NCI-H2196 (cell line): ENCODE results near the gene PDE11A.

Source experiments
- DNase-seq: peaks from one replicate; lab custom pipeline; 2025; ENCODE audit not compliant: unreplicated experiment; lab: John Stamatoyannopoulos, UW

Gene PDE11A

GRCh38 chr2:177705511-177706173 lies 366.9 kb downstream of the PDE11A start:
- DNase-seq = no peak

DNA sequence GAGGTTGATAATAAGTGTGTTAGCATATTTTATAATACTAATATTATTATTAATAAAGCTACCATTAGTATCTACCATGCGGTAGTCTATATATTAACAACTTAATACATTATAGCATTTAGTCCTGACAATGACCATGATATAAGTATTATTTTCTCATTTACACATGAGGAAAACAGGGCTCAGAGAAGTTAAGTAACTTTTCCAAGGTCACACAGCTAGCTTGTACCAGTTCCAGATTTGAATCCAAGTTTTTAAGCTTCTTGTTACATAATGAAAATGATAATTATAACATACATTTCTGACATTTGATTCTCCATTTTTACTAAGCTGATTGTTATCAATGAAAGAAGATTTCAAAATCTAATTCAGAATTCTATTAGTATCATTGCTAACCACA lies 369.4 kb downstream of the PDE11A start:
- DNase-seq = no peak

DNA sequence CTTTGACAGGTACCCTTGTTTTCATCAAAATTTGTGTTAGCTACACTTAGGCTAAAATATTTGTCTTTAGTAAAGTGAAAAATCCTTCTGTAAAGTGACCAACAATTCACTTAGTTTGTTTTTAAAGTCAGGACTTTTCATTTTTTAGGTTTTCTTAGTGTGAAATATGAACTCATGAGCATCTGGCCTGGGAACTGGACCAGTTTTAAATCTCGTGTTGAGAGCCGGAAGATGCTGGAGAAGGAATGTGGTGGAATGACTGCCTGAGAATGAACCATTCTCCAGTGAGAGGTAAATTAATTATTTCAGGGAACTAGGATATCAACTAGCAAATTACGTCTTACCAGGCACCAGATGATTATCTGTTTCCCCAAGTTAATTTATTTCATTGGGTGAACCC lies 374.3 kb downstream of the PDE11A start:
- no peak for DNase-seq

DNA sequence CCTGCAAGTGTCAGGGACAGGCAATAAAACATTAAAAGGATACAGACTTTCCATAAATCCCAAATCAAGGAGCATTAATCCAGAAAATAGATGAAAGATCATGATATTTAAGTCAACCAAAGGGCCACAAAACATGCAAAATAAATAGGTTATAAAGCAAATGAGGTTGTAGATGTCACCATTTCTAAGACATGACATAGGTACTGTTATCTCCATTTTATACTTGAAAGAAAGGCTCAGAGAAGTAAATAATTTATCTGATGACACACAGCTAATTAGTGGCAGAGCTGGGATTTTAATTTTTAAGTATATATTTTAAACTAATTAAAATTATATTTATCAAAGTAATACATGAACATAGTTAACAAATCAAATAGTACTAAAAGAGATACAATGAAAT lies 378.2 kb downstream of the PDE11A start:
- no peak for DNase-seq

DNA sequence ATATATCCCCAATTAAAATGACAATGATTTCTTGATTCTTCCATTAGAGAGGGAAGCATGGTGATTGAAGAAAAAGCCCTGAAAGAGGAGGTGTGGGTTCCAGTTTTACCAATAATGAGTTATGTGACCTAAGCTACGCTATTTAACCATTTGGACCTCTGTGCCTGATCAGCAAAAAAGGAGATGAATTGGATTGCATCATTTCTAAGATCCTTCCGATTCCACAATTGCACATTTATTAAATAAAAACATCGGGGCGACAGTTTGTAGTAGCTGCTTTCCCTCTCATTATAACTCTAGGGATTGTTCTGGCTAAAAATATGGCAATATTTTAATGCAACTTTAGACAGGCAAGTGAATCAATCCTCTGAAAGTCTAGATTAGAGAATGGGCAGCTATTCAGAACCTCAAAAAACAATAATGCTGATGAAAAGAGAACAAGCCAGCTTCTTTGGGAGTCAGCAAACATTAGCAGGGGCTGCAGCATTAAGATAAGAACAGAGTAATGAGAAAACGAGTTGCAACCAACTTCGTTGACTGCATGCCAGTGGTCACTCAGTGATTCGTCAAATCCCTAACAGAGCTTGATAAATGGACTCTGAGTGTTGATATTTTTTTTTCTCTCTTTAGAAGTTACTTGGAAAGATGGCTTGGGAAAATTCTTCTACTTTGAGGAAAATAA lies 378.8 kb downstream of the PDE11A start:
- DNase-seq = no peak

GRCh38 chr2:177692783-177693269 lies 379.8 kb downstream of the PDE11A start:
- no peak for DNase-seq

DNA sequence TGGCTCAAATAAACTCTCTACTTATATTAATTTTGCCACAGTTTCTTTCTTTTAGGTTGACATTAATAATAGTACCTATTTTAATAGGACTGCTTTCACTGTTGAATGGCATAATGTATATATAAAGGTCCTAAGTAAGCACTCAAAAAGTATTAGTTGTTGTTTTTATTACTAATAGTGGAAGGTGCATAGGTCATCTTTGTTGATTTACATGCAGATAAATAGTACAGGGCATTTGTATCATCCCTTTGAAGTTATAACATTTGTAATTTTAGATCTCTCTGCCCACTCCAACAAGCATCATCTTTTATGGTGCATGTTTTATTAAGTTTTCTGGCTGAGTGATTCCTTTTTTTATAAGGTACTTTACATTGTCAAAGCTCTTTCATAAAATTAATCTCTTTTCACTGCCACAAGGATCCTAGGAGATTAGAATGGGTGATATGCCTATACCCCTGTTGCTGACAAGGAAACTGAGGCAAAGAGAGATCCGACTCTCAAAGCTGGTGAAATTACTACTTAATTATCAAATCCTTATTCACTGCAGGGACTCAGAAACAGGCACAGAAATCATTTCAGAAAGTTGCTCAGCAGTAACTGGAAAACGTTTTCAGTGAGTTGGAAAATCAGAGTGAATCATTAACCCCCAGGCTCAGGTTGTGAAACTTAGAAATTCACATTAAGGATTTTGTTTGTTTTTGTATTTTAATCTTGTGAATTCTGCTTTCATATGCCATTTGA lies 380.4 kb downstream of the PDE11A start:
- DNase-seq = no peak

GRCh38 chr2:177691177-177691576 lies 381.4 kb downstream of the PDE11A start:
- no peak for DNase-seq

DNA sequence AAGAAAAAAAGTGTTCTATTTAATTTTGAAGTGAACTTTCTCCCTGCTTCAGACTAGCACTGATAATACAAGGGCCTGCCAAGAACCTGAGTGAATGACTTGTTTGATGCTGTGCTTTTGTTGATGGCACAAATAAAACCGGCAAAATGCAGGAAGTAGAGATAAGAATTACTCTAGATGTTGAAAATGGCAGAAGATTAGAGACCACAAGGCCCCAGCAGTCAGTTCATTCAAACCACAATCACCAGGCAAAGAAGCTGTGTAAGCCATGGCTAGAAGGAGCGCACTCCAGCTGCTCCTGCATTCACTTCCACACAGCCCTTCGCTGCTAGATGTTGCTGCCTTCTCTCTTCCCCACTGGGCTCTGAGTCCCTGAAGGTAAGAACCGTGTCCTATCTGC lies 383.0 kb downstream of the PDE11A start:
- no peak for DNase-seq

DNA sequence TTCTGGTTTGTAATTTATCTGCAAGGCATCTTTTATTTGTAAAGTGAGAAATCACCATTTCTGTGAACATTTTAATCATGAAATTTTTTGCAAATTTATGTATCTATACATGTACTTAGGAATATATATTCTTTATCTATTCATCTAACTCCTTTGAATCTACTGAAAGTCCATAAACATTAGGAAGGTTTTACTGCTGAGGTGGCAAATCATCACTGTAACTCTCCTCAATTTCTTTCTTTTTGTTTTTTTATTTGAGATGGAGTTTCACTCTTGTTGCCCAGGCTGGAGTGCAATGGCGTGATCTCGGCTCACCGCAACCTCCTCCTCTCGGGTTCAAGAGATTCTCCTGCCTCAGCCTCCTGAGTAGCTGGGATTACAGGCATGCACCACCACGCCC lies 383.7 kb downstream of the PDE11A start:
- DNase-seq = no peak

- no peak for DNase-seq
Observed at GRCh38 chr2:177683661-177684069, 388.9 kb downstream of the PDE11A start.

DNA sequence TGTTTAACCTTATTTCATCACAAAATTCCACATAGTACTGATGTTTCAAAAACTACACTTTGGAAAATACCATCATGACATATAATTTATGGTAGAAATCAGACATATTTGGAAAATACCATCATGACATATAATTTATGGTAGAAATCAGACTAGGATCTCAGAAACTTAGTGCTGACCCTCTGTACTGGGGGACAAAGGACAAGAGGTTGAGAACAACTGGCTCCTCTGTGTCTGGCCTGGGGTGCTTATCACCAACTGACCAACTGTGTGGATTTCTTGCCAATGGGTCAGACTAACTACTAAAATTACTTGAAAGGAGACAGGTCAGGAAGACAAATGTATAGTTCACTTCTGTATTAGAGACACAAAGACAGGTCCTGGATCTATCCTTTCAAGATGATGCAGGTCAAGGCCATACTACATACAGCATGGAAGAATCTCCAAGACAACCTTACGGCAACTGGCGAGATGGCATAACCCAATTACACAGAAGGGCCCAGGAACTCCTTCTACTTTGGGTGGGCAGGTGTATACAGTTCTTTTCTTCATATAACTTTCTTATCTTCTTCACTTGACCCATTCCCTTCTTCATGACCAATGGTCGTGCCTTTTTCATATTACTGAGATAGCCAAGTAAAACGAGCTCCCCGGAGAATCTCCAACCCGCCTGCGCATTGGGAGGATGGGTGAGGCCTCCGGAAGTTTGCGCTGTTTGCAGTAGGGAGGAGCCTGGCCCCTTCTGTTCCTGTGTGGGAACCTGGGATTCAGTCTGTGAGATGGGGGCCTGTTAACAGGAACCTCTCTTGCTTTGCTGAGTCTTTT lies 389.5 kb downstream of the PDE11A start:
- no peak for DNase-seq

GRCh38 chr2:177682006-177682405 lies 390.6 kb downstream of the PDE11A start:
- no peak for DNase-seq

DNA sequence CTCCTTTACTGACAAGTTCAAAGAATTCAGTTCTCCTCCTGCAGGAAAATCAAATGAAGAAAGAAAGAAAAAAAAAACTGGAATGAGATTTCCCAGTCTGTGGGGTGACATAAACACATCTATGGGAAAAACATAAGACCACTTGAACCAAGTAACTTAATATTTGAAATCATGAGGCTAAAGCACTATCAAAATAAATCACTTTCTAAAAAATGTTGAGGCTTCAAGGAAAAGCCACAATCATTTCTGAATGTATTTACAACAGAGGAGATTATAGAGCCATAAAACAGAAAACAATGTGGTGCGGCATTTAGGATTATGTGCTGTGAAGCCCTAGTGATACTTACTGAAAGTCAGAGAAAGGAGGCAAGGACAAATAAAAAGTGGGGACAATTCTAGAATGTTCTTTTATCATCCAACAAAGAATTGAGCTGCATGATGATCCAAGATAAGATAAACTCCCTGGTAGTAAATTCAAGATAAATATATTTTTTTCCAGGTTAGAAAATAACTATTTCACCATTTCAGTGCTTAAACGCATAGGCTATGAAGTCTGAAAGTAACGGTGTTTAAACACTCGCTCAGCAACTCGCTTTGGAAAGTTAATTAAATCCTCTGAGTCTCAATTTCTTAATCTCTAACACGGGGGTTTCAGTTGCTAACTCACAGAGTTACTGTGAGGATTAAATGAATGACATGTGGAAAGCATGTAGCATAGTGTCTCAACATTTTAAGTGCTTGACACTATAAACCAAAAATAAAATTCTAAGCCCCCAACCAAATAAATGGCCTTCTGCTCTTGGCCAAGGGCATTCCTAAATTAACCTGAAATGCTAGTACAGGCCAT lies 391.5 kb downstream of the PDE11A start:
- DNase-seq = no peak

GRCh38 chr2:177679611-177680605 lies 392.7 kb downstream of the PDE11A start:
- DNase-seq = no peak

GRCh38 chr2:177678939-177679338 lies 393.6 kb downstream of the PDE11A start:
- no peak for DNase-seq

DNA sequence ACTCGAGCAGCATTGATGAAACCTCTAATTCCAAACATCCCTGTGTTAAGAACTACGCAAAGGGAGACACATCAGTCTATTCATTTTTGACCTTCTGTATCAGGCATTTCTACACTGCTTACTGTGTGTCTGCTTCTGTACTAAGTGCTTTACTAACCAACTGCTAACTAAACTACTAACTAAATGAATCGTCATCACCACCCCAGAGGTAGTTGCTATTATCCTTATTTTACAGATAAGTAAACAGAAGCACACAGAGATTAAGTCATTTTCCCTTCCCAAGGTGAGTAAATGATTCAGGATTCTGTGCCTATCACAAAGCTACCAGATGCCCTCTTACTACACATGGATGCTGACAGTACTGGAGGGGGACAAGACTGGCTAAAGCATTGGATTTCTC lies 395.9 kb downstream of the PDE11A start:
- no peak for DNase-seq

- DNase-seq = no peak
Observed at GRCh38 chr2:177675825-177676224, 396.8 kb downstream of the PDE11A start.

GRCh38 chr2:177675350-177675821 lies 397.2 kb downstream of the PDE11A start:
- DNase-seq = no peak
